Left kidney (tissue), 8 donors: Measurements from ENCODE around the gene PSG6. TPM values are rescaled to one million over a fixed set of nuclear protein-coding genes. Genes with fewer than 3 reads are reported as not detected.
"Not testable (repeated sequence)": the region's sequence is repeated elsewhere in the genome, so short reads cannot be mapped to it uniquely, and the experiment has no call there.

Experiments used
- DNase-seq: peaks from one replicate; pipeline ENCODE4 v3.0.0-alpha.2; 2013
- long read RNA-seq, 8 donors: transcript quantifications; one replicate each; lab custom pipeline, GENCODE V29; 2026
- polyA plus RNA-seq: library from polyadenylated mRNA; unstranded; fragments of 120-200 nt; gene quantifications from one replicate; pipeline ENCODE4 v1.2.1, GENCODE V29; 2013; ENCODE audit not compliant: insufficient read length

The PSG6 gene
- not detected for polyA plus RNA-seq
- long read RNA-seq, donor 1 = 0 reads
- long read RNA-seq, donor 2 = 0 reads
- long read RNA-seq, donor 3 = 0 reads
- long read RNA-seq, donor 4 = 0 reads
- long read RNA-seq, donor 5 = 0 reads
- long read RNA-seq, donor 6 = 0 reads
- long read RNA-seq, donor 7 = 0 reads
- long read RNA-seq, donor 8 = 0 reads

- DNase-seq = not testable (repeated sequence)
Measured at GRCh38 chr19:42917634-42918033, at the start of gene PSG6. Gene PSG6 (minus strand): TSS chr19:42917894. CDS start chr19:42917792, 102 bp downstream.

DNA sequence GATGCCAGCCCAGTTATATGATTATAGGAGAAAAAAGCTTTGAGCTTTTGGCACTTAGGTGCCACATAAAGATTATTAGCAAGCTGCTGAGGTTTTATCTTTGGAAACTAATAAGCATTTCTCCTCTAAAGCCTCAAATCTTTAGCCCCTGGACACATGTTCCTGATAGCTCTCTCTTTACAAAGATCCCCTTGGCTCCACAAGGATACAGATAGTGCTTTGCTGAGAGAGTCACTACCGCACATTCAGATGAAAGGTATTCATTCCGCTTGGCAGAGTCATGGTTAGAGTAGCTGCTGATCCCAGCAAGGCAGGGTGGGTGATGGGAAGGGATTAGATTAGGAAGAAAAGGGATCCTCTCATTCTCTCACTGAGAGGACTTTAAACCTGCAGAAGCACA, 47.5 kb upstream of the PSG6 start:
- no peak for DNase-seq

- DNase-seq = no peak
Measured at GRCh38 chr19:42961119-42961518, 43.4 kb upstream of the PSG6 start.

GRCh38 chr19:42952126-42952525, 34.4 kb upstream of the PSG6 start:
- not testable (repeated sequence) for DNase-seq

- peak; percentile 11 for DNase-seq
Measured at GRCh38 chr19:42951476-42951875, 33.8 kb upstream of the PSG6 start.

DNA sequence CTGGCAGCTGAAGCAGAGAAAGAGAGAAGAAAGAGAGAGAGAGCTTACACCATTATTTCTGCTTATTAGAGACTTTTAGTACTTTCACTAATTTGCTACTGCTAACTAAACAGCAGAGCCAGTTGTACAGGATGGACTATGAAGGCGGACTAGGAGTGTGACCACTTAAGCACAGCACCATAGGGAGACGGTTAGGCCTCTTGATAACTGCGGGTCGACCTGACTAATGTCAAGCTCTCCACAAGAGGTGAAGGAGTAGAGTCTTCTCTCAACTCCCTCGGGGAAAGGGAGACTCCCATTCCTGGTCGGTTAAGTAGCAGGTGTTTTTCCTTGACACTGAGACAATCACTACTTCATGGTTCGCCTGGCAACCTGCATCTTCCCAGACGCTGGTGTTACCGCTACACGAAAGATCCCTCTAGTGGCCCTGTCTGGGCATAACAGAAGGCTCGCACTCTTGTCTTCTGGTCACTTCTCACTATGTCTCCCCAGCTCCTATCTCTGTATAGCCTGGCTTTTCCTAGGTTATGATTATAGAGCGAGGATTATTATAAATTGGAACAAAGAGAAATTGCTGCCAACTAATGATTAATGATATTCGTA, 24.6 kb upstream of the PSG6 start:
- DNase-seq = no peak

- not testable (repeated sequence) for DNase-seq
Measured at GRCh38 chr19:42937107-42937506, 19.4 kb upstream of the PSG6 start, which contains the start of gene PSG7. Gene PSG7 (minus strand): TSS chr19:42937207. CDS start chr19:42937076, 131 bp downstream.

- not testable (repeated sequence) for DNase-seq
Measured at GRCh38 chr19:42934726-42935125, 17.0 kb upstream of the PSG6 start.

DNA sequence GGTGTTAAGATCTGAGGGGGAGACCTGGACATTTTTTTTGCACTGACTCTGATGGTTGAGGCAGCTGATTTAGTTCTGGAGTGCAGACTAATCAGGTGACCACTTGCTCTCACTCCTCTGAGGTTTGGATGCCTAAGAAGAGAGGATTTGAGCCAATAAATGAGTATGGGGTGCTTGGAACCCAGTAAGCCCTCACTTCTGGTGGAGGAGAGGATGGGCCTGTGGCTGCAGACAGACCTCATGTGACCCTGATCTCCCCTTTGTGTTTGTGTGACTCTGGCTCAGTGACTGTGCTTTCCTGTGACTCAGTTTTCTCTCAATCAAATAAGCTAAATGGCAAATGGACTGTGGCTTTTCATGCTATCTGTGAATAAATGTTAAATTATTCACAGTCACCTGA, 16.5 kb upstream of the PSG6 start:
- DNase-seq = not testable (repeated sequence)

- not testable (repeated sequence) for DNase-seq
Measured at GRCh38 chr19:42933412-42933811, 15.7 kb upstream of the PSG6 start.

DNA sequence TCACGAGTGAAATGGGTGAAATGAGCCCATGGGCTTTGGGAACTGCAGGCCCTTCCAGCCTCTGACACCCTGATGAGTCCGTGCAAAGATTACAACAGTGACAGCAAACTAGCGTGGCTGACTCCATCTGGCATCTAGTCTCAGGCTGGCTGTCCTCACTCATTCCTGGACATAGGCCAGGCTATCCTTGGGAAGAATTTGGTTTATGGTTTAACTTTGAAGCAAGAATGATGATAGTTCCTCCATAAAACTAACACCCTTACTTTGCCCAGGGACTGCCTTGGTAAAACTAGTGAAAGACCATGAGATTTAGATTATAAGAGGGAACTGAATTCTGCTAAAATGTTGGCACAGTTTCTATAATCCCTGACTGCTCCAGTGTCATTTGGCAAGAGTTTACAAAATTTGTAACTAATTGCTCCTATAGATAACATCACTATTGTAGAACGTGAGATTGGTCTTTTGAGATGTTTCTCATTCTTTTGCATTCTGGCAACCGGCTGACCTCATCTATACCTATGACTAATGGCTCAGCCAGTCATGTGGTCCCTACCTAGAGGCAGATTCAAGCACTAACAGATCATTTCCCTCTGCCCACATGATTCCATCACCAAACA, 14.9 kb upstream of the PSG6 start:
- not testable (repeated sequence) for DNase-seq

- DNase-seq = not testable (repeated sequence)
Measured at GRCh38 chr19:42930214-42930613, 12.5 kb upstream of the PSG6 start.

DNA sequence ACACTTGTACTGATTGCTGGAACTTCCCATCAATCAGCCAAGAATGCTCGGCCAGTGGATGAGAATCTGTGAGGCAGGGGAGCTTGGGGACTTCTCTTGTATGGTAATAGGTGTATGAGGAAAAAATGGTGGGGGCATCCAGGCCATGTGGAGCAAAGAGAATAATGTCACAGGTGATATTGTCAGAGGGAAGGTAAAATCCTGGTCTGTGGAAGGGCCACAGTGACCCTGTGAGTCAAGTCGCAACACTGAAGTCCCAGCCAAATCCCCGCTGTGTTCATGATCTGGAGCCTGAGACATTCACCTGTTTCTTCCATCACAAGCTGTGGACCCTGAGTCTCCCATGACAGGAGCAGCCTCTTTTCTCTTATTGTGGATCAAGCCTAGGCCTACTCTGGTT, 11.2 kb upstream of the PSG6 start:
- no peak for DNase-seq

DNA sequence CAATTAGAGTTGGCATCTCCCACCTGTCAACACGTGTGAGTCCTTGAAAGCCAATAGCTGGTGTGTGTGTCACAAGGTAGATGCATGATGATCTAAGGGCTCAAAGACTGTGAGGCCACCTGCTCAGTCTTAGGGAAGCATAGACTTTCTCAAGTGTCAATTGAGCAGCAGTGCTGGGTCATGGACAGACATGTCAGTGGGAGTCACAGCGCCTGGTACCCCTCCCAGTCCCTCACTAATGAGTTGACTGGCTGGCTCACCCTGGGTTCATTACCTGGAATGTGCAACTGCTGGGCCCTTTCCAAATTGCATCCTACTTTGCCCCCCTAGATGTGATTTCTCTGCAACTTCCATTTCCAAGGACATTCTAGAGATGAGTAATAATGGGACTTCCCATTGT, 9.1 kb upstream of the PSG6 start:
- DNase-seq = no peak

- DNase-seq = not testable (repeated sequence)
Measured at GRCh38 chr19:42923106-42923505, 5.4 kb upstream of the PSG6 start.

GRCh38 chr19:42920971-42921370, 3.3 kb upstream of the PSG6 start:
- not testable (repeated sequence) for DNase-seq

- no peak for DNase-seq
Measured at GRCh38 chr19:42919757-42920079, 2.0 kb upstream of the PSG6 start.

- DNase-seq = not testable (repeated sequence)
Measured at GRCh38 chr19:42919070-42919756, 1.5 kb upstream of the PSG6 start.

DNA sequence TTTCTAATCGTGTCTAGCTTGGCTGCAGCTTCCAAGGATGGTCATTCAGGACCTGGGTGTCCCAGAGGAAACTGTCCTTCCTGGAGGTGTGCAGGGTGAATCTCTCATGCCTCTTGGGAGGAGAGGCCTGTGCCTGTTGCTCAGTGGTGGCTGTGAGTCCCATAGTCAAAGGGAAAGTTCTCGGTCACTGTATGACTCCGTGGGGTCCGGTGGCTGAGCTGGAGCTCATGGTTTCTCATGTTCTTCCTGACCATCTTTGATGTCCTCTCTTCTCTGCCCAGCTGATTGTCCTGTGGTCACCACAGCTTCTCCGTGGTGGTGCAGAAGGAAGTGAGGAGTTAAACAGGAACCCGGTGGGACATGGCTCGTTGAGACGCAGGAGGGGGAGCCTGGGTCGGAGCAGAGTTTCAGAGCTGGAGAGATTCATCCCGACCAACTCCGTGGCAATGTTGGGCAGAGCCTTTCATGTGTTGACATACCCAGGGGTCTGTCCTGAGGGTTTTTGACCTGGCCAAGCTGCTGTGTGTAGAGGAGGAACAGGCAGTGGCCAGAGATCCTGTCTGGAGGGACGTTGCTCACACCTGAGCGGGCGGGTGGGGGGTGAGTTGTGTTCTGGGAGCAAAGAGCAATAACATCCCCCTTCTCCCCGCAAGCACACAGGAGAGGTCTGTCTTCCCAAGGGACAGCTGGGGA, 829 bp upstream of the PSG6 start:
- not testable (repeated sequence) for DNase-seq

GRCh38 chr19:42916931-42917330, 763 bp downstream of the PSG6 start:
- not testable (repeated sequence) for DNase-seq

GRCh38 chr19:42913516-42913915, 4.2 kb downstream of the PSG6 start:
- not testable (repeated sequence) for DNase-seq

GRCh38 chr19:42912941-42913340, 4.8 kb downstream of the PSG6 start:
- not testable (repeated sequence) for DNase-seq
